Neural cell (in vitro differentiated cells): Measurements from ENCODE around the gene STAC3. TPM values are rescaled to one million over a fixed set of nuclear protein-coding genes. Genes with fewer than 3 reads are reported as not detected.

Source experiments
- H2AFZ ChIP-seq: fragments of 200-600, 300-800 bp; sonication (generic), shearing (Covaris generic); 2 replicates; pipeline ENCODE4 v1.6.0; 2014; ENCODE audit warnings: low read depth, mild to moderate bottlenecking, antibody characterized with exemption, low read length, moderate library complexity
- H3F3A ChIP-seq: fragments of 200-600 bp; shearing (Covaris generic); 2 replicates; pipeline ENCODE4 v1.6.1; 2016; ENCODE audit warnings: mild to moderate bottlenecking, moderate library complexity, mixed read lengths, antibody characterized with exemption, low read length; ENCODE audit not compliant: insufficient read depth, poor library complexity, severe bottlenecking
- H3K27ac ChIP-seq: fragments of 200-600, 300-800 bp; sonication (generic), shearing (Covaris generic); 2 replicates; pipeline ENCODE4 v1.5.1; 2014; ENCODE audit warnings: mild to moderate bottlenecking, low read length, moderate library complexity
- H3K27me3 ChIP-seq: fragments of 300-800, 200-600 bp; sonication (generic), shearing (Covaris generic); 2 replicates; pipeline ENCODE4 v1.6.0; 2014; ENCODE audit warnings: mild to moderate bottlenecking, low read depth, low read length, moderate library complexity; ENCODE audit not compliant: insufficient read depth
- H3K36me3 ChIP-seq: fragments of 300-800, 200-600 bp; sonication (generic), shearing (Covaris generic); 2 replicates; pipeline ENCODE4 v1.5.1; 2014; ENCODE audit warnings: mild to moderate bottlenecking, antibody characterized with exemption, low read length, moderate library complexity; ENCODE audit not compliant: insufficient read depth
- H3K4me2 ChIP-seq: fragments of 300-800, 200-600 bp; sonication (generic), shearing (Covaris generic); 2 replicates; pipeline ENCODE4 v1.6.0; 2014; ENCODE audit warnings: mild to moderate bottlenecking, low read length
- H3K4me3 ChIP-seq: fragments of 300-800, 200-600 bp; sonication (generic), shearing (Covaris generic); 2 replicates; pipeline ENCODE4 v1.5.1; 2014; ENCODE audit warnings: mild to moderate bottlenecking, low read length, moderate library complexity
- H3K79me2 ChIP-seq: fragments of 200-600 bp; shearing (Covaris generic); replicated peaks from 2 replicates; pipeline ENCODE4 v1.6.0; 2014; ENCODE audit warnings: mild to moderate bottlenecking, low read length, moderate library complexity; ENCODE audit not compliant: insufficient read depth
- H3K9ac ChIP-seq: fragments of 300-800, 200-600 bp; sonication (generic), shearing (Covaris generic); 2 replicates; pipeline ENCODE4 v1.6.1; 2016; ENCODE audit warnings: mild to moderate bottlenecking, low read length, mixed read lengths
- H3K9me2 ChIP-seq: fragments of 200-600 bp; shearing (Covaris generic); 2 replicates; pipeline ENCODE4 v1.6.1; 2016; ENCODE audit warnings: mild to moderate bottlenecking, low read length, mixed read lengths; ENCODE audit not compliant: insufficient read depth
- H3K9me3 ChIP-seq: fragments of 200-600, 300-800 bp; sonication (generic), shearing (Covaris generic); 2 replicates; pipeline ENCODE4 v1.6.1; 2016; ENCODE audit warnings: mild to moderate bottlenecking, mixed run types, low read length, moderate library complexity, mixed read lengths
- H4K20me1 ChIP-seq: fragments of 200-600 bp; shearing (Covaris generic); 2 replicates; pipeline ENCODE4 v1.6.1; 2016; ENCODE audit warnings: mild to moderate bottlenecking, mixed run types; ENCODE audit not compliant: insufficient read depth
- CTCF ChIP-seq: fragments of 450-650 bp; IDR thresholded peaks from 2 replicates; pipeline ENCODE4 v1.5.1; 2014; ENCODE audit warnings: antibody characterized with exemption, mild to moderate bottlenecking, moderate library complexity; ENCODE audit not compliant: poor library complexity, severe bottlenecking
- EP300 ChIP-seq: fragments of 450-650 bp; conservative IDR thresholded peaks from 2 replicates; pipeline ENCODE4 v1.6.1; 2014; ENCODE audit warnings: antibody characterized with exemption, mild to moderate bottlenecking, moderate library complexity; ENCODE audit not compliant: poor library complexity, severe bottlenecking
- EZH2 ChIP-seq: fragments of 200-600, 300-800 bp; shearing (Covaris generic), sonication (generic); IDR thresholded peaks from 2 replicates; pipeline ENCODE4 v1.6.1; 2014; ENCODE audit warnings: antibody characterized with exemption, low read length, borderline replicate concordance, mild to moderate bottlenecking; ENCODE audit not compliant: insufficient read depth, poor library complexity, severe bottlenecking
- MXI1 ChIP-seq: fragments of 450-650 bp; conservative IDR thresholded peaks from 2 replicates; pipeline ENCODE4 v1.6.1; 2014; ENCODE audit warnings: antibody characterized with exemption, mild to moderate bottlenecking; ENCODE audit not compliant: poor library complexity, severe bottlenecking
- POLR2AphosphoS5 ChIP-seq: IDR thresholded peaks from 2 replicates; pipeline ENCODE4 v1.6.1; 2012
- RAD21 ChIP-seq: fragments of 450-650 bp; conservative IDR thresholded peaks from 2 replicates; pipeline ENCODE4 v1.6.1; 2014; ENCODE audit warnings: antibody characterized with exemption, mild to moderate bottlenecking, moderate library complexity
- REST ChIP-seq: IDR thresholded peaks from 2 replicates; pipeline ENCODE4 v1.6.1; 2012; ENCODE audit warnings: borderline replicate concordance
- SMC3 ChIP-seq: fragments of 450-650 bp; conservative IDR thresholded peaks from 2 replicates; pipeline ENCODE4 v1.6.1; 2014; ENCODE audit warnings: antibody characterized with exemption, mild to moderate bottlenecking, moderate library complexity; ENCODE audit not compliant: poor library complexity
- TAF1 ChIP-seq: IDR thresholded peaks from 2 replicates; pipeline ENCODE4 v1.6.1; 2012; ENCODE audit warnings: low read depth
- polyA plus RNA-seq: library from polyadenylated mRNA; depleted of rRNA; stranded (reverse); fragments of >200 nt; gene quantifications from 2 replicates; pipeline ENCODE4 v1.2.3, GENCODE V29; 2014

Gene STAC3
- polyA plus RNA-seq, 1 donor from 2014 or later, result 1.3 TPM

GRCh38 chr12:57237932-57238853 is 12.8 kb downstream of the STAC3 start:
- Histone ChIP-seq H3K36me3 (no peaks in the 10 kb centered on the region), H3K79me2 (no peaks in the 10 kb centered on the region), H2AFZ (no peak overlapping the region), H3F3A (no peaks in the 10 kb centered on the region), H4K20me1 (no peaks in the 10 kb centered on the region), H3K9me2 (no peaks in the 10 kb centered on the region), H3K4me2 (peak overlapping the region; percentile 51), H3K4me3 (peak overlapping the region; percentile 79), H3K9ac (peak overlapping the region; percentile 60), H3K27me3 (peaks cover 60% of the 10 kb centered on the region), H3K27ac (peak overlapping the region; percentile 20), H3K9me3 (no peaks in the 10 kb centered on the region)
- TF ChIP-seq REST, result no peak
- no peak for TF ChIP-seq EP300
- TF ChIP-seq CTCF, result no peak
- no peak for TF ChIP-seq MXI1
- no peak for TF ChIP-seq SMC3
- no peak for TF ChIP-seq TAF1
- no peak for TF ChIP-seq RAD21
- TF ChIP-seq POLR2AphosphoS5, result no peak
- TF ChIP-seq EZH2, result no peak

- Histone ChIP-seq H2AFZ (no peak overlapping the region), H3K27ac (no peak overlapping the region), H3K27me3 (peaks cover 54% of the 10 kb centered on the region), H3K36me3 (no peaks in the 10 kb centered on the region), H3K9me2 (no peaks in the 10 kb centered on the region), H4K20me1 (no peaks in the 10 kb centered on the region), H3K9me3 (no peaks in the 10 kb centered on the region), H3K4me3 (peak overlapping the region; percentile 79), H3K79me2 (no peaks in the 10 kb centered on the region), H3K4me2 (no peak overlapping the region), H3F3A (no peaks in the 10 kb centered on the region), H3K9ac (peak overlapping the region; percentile 60)
- TF ChIP-seq CTCF (no peak), SMC3 (no peak), POLR2AphosphoS5 (no peak), EP300 (no peak), RAD21 (no peak), TAF1 (no peak), REST (no peak), MXI1 (no peak), EZH2 (no peak)
These were observed 13.4 kb downstream of the STAC3 start for GRCh38 chr12:57237596-57237931.
